ENCODE results near the gene ASAP3. TPM values are rescaled to one million over a fixed set of nuclear protein-coding genes. Genes with fewer than 3 reads are reported as not detected.
A peak's percentile ranks its signal among the peaks of the same experiment; 100 is the strongest.

ASAP3 gene
- total and polyA plus RNA-seq, 2 of the 13 experiments (the other 11 are each of a cell fraction or from before 2014, with no cell fraction given): 32.6 to 37.0 TPM

DNA sequence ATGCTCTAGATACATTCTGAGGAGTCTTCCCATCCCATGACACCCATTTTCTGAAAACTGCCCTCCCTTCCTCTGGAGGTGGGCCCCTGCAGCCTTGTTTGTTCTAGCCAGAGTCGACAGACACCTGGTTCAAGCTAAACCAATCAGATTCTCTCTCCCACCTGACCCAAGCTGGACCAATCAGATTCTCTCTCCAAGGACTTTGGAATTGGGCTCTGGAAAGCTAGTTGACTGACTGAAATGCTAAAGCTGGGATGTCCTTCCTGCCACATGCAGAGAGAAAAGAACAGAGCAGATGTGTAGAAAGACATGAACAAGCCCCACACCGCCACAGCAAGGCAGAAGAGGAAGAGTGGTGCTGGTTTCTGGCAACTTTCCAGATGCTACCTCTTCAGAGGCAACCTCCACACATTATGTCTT lies 24.6 kb downstream of the ASAP3 start (continued):
- TF ChIP-seq IRX3 (CRISPR knock-in tag; IDR thresholded peaks at IDR 0.05; ENCODE audit: borderline replicate concordance, low read depth) (no peak), ZNF24 (IDR thresholded peaks at IDR 0.05) (no peak), TCF12 (IDR thresholded peaks at IDR 0.05) (no peak), TCF12 (CRISPR knock-in tag; IDR thresholded peaks at IDR 0.05) (no peak), ZNF607 (CRISPR knock-in tag; IDR thresholded peaks at IDR 0.05; ENCODE audit: borderline replicate concordance) (peak; percentile 42; the same call in 1 of the 2 replicates), ZNF512 (CRISPR knock-in tag; IDR thresholded peaks at IDR 0.05) (no peak), HNF4A (CRISPR knock-in tag; IDR thresholded peaks at IDR 0.05) (peak; percentile 84), HINFP (CRISPR knock-in tag; IDR thresholded peaks at IDR 0.05; ENCODE audit: low read depth) (0 out of 2 replicates have a peak, but pooled peaks have one; percentile 25), PCBP1 (IDR thresholded peaks at IDR 0.05; ENCODE audit: borderline replicate concordance, low read depth, low read length) (no peak), NCOR1 (IDR thresholded peaks at IDR 0.05; ENCODE audit: borderline replicate concordance, low read length) (peak; percentile 49; the same call in 1 of the 2 replicates), ZNF333 (CRISPR knock-in tag; IDR thresholded peaks at IDR 0.05; ENCODE audit: borderline replicate concordance) (no peak), RBFOX2 (IDR thresholded peaks at IDR 0.05; ENCODE audit: low read depth, low read length) (0 out of 2 replicates have a peak, but pooled peaks have one; percentile 36), ZNF121 (CRISPR knock-in tag; IDR thresholded peaks at IDR 0.05) (peak; percentile 12; the same call in 1 of the 2 replicates), RFXAP (CRISPR knock-in tag; IDR thresholded peaks at IDR 0.05; ENCODE audit: borderline replicate concordance) (no peak), BRF2 (CRISPR knock-in tag; IDR thresholded peaks at IDR 0.05) (0 out of 2 replicates have a peak, but pooled peaks have one; percentile 18), ATM (IDR thresholded peaks at IDR 0.05; ENCODE audit: borderline replicate concordance) (no peak), FOXK2 (IDR thresholded peaks at IDR 0.05) (no peak), HOMEZ (CRISPR knock-in tag; IDR thresholded peaks at IDR 0.05; ENCODE audit: low read depth) (peak; percentile 91), KDM6A (CRISPR knock-in tag; IDR thresholded peaks at IDR 0.05; ENCODE audit: low read depth) (0 out of 2 replicates have a peak, but pooled peaks have one; percentile 16), TGIF2 (CRISPR knock-in tag; IDR thresholded peaks at IDR 0.05) (peak; percentile 56; the same call in 1 of the 2 replicates), GATAD2A (CRISPR knock-in tag; IDR thresholded peaks at IDR 0.05) (peak; percentile 22; the same call in 1 of the 2 replicates)
- TF ChIP-seq, protein P1, sequence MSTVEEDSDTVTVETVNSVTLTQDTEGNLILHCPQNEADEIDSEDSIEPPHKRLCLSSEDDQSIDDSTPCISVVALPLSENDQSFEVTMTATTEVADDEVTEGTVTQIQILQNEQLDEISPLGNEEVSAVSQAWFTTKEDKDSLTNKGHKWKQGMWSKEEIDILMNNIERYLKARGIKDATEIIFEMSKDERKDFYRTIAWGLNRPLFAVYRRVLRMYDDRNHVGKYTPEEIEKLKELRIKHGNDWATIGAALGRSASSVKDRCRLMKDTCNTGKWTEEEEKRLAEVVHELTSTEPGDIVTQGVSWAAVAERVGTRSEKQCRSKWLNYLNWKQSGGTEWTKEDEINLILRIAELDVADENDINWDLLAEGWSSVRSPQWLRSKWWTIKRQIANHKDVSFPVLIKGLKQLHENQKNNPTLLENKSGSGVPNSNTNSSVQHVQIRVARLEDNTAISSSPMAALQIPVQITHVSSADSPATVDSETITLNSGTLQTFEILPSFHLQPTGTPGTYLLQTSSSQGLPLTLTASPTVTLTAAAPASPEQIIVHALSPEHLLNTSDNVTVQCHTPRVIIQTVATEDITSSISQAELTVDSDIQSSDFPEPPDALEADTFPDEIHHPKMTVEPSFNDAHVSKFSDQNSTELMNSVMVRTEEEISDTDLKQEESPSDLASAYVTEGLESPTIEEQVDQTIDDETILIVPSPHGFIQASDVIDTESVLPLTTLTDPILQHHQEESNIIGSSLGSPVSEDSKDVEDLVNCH (CRISPR knock-in tag; IDR thresholded peaks at IDR 0.05): no peak

Measured in HepG2 (cell line).